ENCODE results near the gene LOX.

LOX gene, protein sequence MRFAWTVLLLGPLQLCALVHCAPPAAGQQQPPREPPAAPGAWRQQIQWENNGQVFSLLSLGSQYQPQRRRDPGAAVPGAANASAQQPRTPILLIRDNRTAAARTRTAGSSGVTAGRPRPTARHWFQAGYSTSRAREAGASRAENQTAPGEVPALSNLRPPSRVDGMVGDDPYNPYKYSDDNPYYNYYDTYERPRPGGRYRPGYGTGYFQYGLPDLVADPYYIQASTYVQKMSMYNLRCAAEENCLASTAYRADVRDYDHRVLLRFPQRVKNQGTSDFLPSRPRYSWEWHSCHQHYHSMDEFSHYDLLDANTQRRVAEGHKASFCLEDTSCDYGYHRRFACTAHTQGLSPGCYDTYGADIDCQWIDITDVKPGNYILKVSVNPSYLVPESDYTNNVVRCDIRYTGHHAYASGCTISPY

DNA sequence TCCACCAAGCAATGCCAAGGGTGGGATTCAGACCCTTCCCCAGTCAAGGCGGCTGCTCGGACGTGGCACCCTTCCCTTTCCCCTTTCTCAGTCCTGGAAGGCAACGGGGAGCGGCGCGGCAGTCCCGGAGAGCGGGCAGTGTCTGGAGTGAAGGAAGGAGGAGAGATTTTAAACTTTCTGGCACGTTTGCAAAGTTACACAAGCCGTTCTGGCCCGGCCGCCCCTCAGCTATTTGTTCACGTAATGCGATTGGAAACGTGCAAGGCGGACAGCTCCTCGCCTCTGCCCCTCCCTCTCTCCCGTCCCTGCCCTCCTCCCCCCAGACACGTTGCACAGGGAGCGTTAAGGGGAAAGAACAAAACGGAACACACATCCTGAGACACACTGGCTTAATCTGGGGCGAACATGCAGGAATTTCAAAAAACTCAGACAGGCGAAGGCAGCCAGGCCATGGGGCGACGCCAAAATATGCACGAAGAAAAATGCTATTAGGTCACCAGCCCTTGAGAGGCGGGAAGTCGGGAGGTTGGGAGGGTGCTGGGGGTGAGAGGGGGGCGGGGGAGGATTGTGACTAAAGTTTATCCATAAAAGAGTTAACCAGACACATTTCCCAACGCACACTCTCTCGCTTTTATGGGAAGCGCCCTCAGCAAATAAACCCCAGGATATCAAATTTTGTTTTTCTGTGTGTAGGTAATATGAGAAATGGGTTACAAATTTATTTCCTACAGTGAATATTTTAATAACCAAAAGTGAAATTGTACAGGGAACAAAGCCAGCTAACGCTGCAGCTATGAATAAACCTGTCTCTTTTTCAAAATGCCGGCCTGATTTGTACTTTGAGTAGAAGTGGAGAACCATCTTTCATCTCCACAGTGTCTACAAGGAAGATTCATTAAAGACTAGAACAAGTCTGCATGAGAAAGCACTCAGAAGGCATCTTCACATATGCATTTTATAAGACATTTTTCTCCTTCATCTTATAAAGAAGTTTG is at the start of gene LOX:
Gene LOX, minus strand, starts transcription at position 144 of the 995 bp plus-strand sequence. CDS start 274 bp downstream, outside the sequence.
- no peak within 1 kb of the TSS for H3K9ac ChIP-seq (ENCODE audit: low read length)
- H3K4me3 ChIP-seq (ENCODE audit: low read length): peak within 1 kb of the TSS; percentile 80
- no peaks in the 10 kb centered on the region for H3K36me3 ChIP-seq (ENCODE audit: control insufficient read depth, insufficient read depth, low read length)
- H3K4me1 ChIP-seq (ENCODE audit: control insufficient read depth, insufficient read depth, low read length): no peaks in the 10 kb centered on the region
- no peaks in the 10 kb centered on the region for H3K27me3 ChIP-seq (ENCODE audit: control insufficient read depth, insufficient read depth, low read length)
- H3K27ac ChIP-seq (ENCODE audit: low read depth, low read length): peak within 1 kb of the TSS; percentile 21

DNA sequence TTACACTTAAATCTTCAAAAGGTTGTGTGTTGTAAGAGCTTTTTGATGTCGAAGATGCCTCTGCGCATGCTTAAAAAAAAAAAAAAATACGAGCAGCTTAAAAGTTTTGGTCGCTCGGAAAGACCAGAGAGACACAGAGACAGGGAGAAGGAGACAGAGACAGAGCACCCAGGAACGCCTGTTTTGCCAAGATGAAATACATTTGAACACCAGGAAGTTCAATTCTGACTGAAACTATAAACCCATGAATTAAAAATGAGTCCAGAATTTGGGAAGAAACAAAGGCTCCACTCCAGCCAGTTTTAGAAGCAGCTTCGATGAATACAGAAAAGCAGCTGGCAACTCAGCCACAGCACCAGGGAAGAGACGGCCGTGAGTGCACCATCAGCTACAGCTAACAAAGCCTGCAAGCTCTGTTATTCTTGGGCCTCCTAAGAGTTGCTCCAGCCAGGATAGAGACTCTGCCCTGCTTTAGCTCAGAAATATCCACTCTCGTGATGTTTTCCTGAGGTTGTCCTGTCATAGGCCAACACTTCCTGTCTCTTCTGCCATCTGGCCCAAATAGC is 48.8 kb upstream of the LOX start:
- Histone ChIP-seq H3K4me1 (ENCODE audit: control insufficient read depth, insufficient read depth, low read length) (peaks cover 27% of the 10 kb centered on the region), H3K9ac (ENCODE audit: low read length) (no peak overlapping the region), H3K36me3 (ENCODE audit: control insufficient read depth, insufficient read depth, low read length) (no peaks in the 10 kb centered on the region), H3K27ac (ENCODE audit: low read depth, low read length) (peak overlapping the region; percentile 73), H3K27me3 (ENCODE audit: control insufficient read depth, insufficient read depth, low read length) (no peaks in the 10 kb centered on the region), H3K4me3 (ENCODE audit: low read length) (no peak overlapping the region)

DNA sequence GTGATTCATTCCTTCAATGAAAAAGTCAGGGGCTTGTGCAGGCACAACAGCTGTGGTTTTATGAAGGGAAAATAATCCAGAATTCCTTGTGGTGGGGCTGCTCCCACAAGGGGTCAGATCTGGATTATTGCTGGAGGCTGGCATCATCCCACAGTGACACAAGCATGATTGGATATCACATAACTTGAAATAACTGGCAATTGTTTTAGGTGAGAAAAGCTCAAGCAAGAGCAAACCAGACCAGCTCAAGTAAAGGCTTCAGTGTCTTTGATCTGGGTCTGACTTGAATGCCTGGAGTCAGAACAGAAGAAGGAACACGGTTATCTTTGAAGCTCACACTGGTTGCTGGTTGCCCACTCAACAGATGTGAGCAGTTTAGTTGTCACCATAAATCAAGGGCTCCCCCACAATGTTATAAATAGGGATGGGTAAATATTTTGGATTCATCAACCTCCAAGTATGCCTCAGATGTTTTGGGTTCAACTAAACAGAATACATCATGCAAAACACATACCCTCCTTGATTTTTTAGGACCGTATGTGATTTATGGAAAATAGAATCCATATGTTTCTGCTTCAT is 48.2 kb upstream of the LOX start:
- Histone ChIP-seq H3K4me3 (ENCODE audit: low read length) (no peak overlapping the region), H3K27me3 (ENCODE audit: control insufficient read depth, insufficient read depth, low read length) (no peaks in the 10 kb centered on the region), H3K4me1 (ENCODE audit: control insufficient read depth, insufficient read depth, low read length) (peaks cover 27% of the 10 kb centered on the region), H3K9ac (ENCODE audit: low read length) (no peak overlapping the region), H3K36me3 (ENCODE audit: control insufficient read depth, insufficient read depth, low read length) (no peaks in the 10 kb centered on the region), H3K27ac (ENCODE audit: low read depth, low read length) (peak overlapping the region; percentile 73)

DNA sequence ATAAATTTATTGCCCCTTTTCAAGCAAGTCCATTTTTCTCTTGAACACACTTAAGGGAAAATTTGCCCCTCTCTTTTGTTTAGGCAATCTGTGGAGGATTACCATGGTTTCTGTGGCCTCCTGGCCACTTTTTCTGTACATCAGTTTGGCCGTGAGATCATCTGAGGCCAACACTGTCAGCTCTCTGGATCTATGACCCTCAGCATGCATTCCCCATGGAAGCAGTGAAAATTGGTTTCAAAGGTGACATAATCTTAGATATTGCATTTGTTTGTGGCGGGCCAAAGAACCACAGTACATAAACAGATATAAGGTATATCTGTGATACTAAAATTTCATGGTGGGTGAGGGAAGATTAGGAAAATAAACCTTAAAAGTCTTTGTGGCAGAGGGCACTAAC is 46.7 kb upstream of the LOX start:
- H3K27ac ChIP-seq (ENCODE audit: low read depth, low read length): no peak overlapping the region
- H3K36me3 ChIP-seq (ENCODE audit: control insufficient read depth, insufficient read depth, low read length): no peaks in the 10 kb centered on the region
- H3K4me3 ChIP-seq (ENCODE audit: low read length): no peak overlapping the region
- no peak overlapping the region for H3K9ac ChIP-seq (ENCODE audit: low read length)
- no peaks in the 10 kb centered on the region for H3K27me3 ChIP-seq (ENCODE audit: control insufficient read depth, insufficient read depth, low read length)
- peaks cover 23% of the 10 kb centered on the region for H3K4me1 ChIP-seq (ENCODE audit: control insufficient read depth, insufficient read depth, low read length)

- Histone ChIP-seq H3K4me3 (ENCODE audit: low read length) (no peak overlapping the region), H3K27ac (ENCODE audit: low read depth, low read length) (no peak overlapping the region), H3K36me3 (ENCODE audit: control insufficient read depth, insufficient read depth, low read length) (no peaks in the 10 kb centered on the region), H3K27me3 (ENCODE audit: control insufficient read depth, insufficient read depth, low read length) (no peaks in the 10 kb centered on the region), H3K4me1 (ENCODE audit: control insufficient read depth, insufficient read depth, low read length) (peaks cover 7% of the 10 kb centered on the region), H3K9ac (ENCODE audit: low read length) (no peak overlapping the region)
Measured at GRCh38 chr5:122121479-122122465, 43.7 kb upstream of the LOX start.

- Histone ChIP-seq H3K4me1 (ENCODE audit: control insufficient read depth, insufficient read depth, low read length) (no peaks in the 10 kb centered on the region), H3K27me3 (ENCODE audit: control insufficient read depth, insufficient read depth, low read length) (no peaks in the 10 kb centered on the region), H3K9ac (ENCODE audit: low read length) (no peak overlapping the region), H3K36me3 (ENCODE audit: control insufficient read depth, insufficient read depth, low read length) (no peaks in the 10 kb centered on the region), H3K4me3 (ENCODE audit: low read length) (no peak overlapping the region), H3K27ac (ENCODE audit: low read depth, low read length) (no peak overlapping the region)
Measured at GRCh38 chr5:122120957-122121356, 42.9 kb upstream of the LOX start.

GRCh38 chr5:122120493-122120892 is 42.4 kb upstream of the LOX start:
- Histone ChIP-seq H3K27ac (ENCODE audit: low read depth, low read length) (no peak overlapping the region), H3K9ac (ENCODE audit: low read length) (no peak overlapping the region), H3K27me3 (ENCODE audit: control insufficient read depth, insufficient read depth, low read length) (no peaks in the 10 kb centered on the region), H3K36me3 (ENCODE audit: control insufficient read depth, insufficient read depth, low read length) (no peaks in the 10 kb centered on the region), H3K4me1 (ENCODE audit: control insufficient read depth, insufficient read depth, low read length) (no peaks in the 10 kb centered on the region), H3K4me3 (ENCODE audit: low read length) (no peak overlapping the region)

DNA sequence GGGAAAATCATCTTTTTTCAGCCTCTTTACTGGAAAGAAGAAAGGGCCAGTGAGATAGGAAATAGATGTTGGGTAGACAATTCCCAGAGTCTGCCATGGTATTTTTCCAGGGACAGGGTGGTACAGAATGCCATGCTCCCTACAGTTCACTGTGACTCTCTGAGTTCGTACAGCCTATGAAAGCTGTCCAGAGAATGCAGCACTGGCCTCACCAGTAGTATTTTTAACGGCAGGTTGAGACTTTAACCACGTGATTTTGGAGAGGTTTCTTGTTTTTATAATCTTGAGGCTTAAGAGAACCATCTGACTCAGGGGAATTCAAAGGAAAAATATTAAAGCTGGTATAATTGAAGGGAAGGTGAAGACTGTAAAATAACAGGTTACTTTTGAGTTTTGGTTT is 41.1 kb upstream of the LOX start:
- H3K36me3 ChIP-seq (ENCODE audit: control insufficient read depth, insufficient read depth, low read length): no peaks in the 10 kb centered on the region
- H3K27ac ChIP-seq (ENCODE audit: low read depth, low read length): no peak overlapping the region
- H3K27me3 ChIP-seq (ENCODE audit: control insufficient read depth, insufficient read depth, low read length): no peaks in the 10 kb centered on the region

GRCh38 chr5:122118356-122118948 is 40.4 kb upstream of the LOX start:
- H3K9ac ChIP-seq (ENCODE audit: low read length): no peak overlapping the region
- H3K4me3 ChIP-seq (ENCODE audit: low read length): no peak overlapping the region
- no peaks in the 10 kb centered on the region for H3K36me3 ChIP-seq (ENCODE audit: control insufficient read depth, insufficient read depth, low read length)
- no peaks in the 10 kb centered on the region for H3K27me3 ChIP-seq (ENCODE audit: control insufficient read depth, insufficient read depth, low read length)
- H3K4me1 ChIP-seq (ENCODE audit: control insufficient read depth, insufficient read depth, low read length): no peaks in the 10 kb centered on the region
- no peak overlapping the region for H3K27ac ChIP-seq (ENCODE audit: low read depth, low read length)

More for the DNA sequence above, 41.1 kb upstream of the LOX start:
- Histone ChIP-seq H3K9ac (ENCODE audit: low read length) (no peak overlapping the region), H3K4me1 (ENCODE audit: control insufficient read depth, insufficient read depth, low read length) (no peaks in the 10 kb centered on the region), H3K4me3 (ENCODE audit: low read length) (no peak overlapping the region)

GRCh38 chr5:122114501-122114900 is 36.4 kb upstream of the LOX start:
- Histone ChIP-seq H3K27ac (ENCODE audit: low read depth, low read length) (no peak overlapping the region), H3K4me3 (ENCODE audit: low read length) (no peak overlapping the region), H3K4me1 (ENCODE audit: control insufficient read depth, insufficient read depth, low read length) (no peaks in the 10 kb centered on the region), H3K9ac (ENCODE audit: low read length) (no peak overlapping the region), H3K27me3 (ENCODE audit: control insufficient read depth, insufficient read depth, low read length) (no peaks in the 10 kb centered on the region), H3K36me3 (ENCODE audit: control insufficient read depth, insufficient read depth, low read length) (no peaks in the 10 kb centered on the region)
